Measurements from ENCODE around the gene DHX15. TPM values are rescaled to one million over a fixed set of nuclear protein-coding genes. Genes with fewer than 3 reads are reported as not detected.

DHX15 gene
- total and polyA plus RNA-seq, 10 of the 15 experiments (the other 5 are each of a cell fraction or from before 2014, with no cell fraction given) = 166 to 269 (median 184) TPM

DNA sequence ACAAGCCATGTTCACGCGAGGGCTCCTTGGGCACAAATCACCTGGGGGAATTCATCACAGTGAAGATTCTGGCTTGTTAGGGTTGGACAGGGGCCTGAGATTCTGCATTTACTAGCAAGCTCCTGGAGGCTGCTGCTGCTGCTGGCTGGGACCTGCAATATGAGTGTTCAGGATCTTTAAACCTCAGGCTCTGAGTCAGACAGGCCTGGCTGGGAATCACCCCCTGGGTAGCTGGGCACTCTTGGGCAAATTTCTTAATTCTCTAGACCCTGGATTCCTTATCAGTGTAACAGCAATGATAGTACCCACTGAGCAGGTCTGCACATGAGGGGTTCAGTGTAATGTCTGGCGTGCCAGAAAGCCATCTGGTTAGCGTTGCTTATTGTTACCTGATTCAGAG lies 101.5 kb downstream of the DHX15 start (continued):
- TF ChIP-seq CBFB (IDR thresholded peaks at IDR 0.05; ENCODE audit: low read depth) (no peak), RBBP5 (conservative IDR thresholded peaks at IDR 0.05) (no peak), RELA (IDR thresholded peaks at IDR 0.05; ENCODE audit: borderline replicate concordance, partially characterized antibody) (no peak), NBN (IDR thresholded peaks at IDR 0.05) (no peak)
- TF ChIP-seq, protein P1, sequence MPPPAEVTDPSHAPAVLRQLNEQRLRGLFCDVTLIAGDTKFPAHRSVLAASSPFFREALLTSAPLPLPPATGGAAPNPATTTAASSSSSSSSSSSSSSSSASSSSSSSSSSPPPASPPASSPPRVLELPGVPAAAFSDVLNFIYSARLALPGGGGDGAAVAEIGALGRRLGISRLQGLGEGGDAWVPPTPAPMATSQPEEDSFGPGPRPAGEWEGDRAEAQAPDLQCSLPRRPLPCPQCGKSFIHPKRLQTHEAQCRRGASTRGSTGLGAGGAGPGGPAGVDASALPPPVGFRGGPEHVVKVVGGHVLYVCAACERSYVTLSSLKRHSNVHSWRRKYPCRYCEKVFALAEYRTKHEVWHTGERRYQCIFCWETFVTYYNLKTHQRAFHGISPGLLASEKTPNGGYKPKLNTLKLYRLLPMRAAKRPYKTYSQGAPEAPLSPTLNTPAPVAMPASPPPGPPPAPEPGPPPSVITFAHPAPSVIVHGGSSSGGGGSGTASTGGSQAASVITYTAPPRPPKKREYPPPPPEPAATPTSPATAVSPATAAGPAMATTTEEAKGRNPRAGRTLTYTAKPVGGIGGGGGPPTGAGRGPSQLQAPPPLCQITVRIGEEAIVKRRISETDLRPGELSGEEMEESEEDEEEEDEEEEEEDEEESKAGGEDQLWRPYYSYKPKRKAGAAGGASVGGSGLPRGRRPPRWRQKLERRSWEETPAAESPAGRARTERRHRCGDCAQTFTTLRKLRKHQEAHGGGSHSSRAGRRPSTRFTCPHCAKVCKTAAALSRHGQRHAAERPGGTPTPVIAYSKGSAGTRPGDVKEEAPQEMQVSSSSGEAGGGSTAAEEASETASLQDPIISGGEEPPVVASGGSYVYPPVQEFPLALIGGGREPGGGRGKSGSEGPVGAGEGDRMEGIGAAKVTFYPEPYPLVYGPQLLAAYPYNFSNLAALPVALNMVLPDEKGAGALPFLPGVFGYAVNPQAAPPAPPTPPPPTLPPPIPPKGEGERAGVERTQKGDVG (CRISPR knock-in tag; IDR thresholded peaks at IDR 0.05) = no peak

DNA sequence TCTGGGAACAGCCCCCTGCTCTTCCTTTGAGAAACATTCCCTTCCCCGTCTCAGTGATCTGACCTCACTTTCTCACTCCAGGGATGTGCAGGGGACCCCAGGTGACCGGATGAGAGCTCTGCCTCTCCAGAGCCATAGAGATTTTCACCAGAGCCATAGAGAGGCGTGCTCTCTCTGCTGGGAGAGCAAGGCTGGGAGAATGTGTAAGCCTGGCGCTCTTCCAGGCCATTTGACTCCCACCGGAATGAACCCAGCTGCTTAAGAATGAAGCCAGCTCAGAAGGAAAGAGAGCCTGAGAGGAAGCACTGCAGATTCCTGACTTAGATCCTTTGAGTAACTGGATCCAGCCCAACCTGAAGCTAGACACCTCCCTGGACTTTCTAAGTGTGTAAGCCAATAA lies 106.4 kb downstream of the DHX15 start:
- no peak for ATAC-seq
- Histone ChIP-seq H3K4me1 (ENCODE audit: control insufficient read depth, insufficient read depth, low read length) (no peaks in the 10 kb centered on the region), H3K9me3 (replicated peaks; ENCODE audit: control insufficient read depth, insufficient read depth, low read length) (no peaks in the 10 kb centered on the region), H3K4me3 (no peak overlapping the region), H2AFZ (ENCODE audit: control insufficient read depth, low read depth, low read length) (no peak overlapping the region), H3K36me3 (ENCODE audit: control insufficient read depth in 2 of 2, insufficient read depth in 2 of 2, low read length in 1 of 2) (no peaks in the 10 kb centered on the region), H3K79me2 (ENCODE audit: control insufficient read depth, insufficient read depth, low read length) (no peaks in the 10 kb centered on the region), H3K4me2 (ENCODE audit: control insufficient read depth, insufficient read depth) (no peak overlapping the region), H4K20me1 (ENCODE audit: control insufficient read depth, insufficient read depth) (no peaks in the 10 kb centered on the region), H3K27me3 (replicated peaks in 1 of 2; ENCODE audit: control insufficient read depth in 2 of 2, insufficient read depth in 2 of 2, low read length in 1 of 2) (no peaks in the 10 kb centered on the region), H3K9ac (ENCODE audit: control insufficient read depth, insufficient read depth, low read length) (no peak overlapping the region), H3K27ac (ENCODE audit: control insufficient read depth, insufficient read depth) (no peak overlapping the region)
- in situ Hi-C loops (cut with MboI) (no loop called here), intact Hi-C loops (cut with micrococcal nuclease; ENCODE audit: unreplicated experiment) (no loop called here)
- FAIRE-seq = no peak
- ChIA-PET RAD21 (ENCODE audit: unreplicated experiment) (no interaction called here), SMC1A (ENCODE audit: uncharacterized antibody, unreplicated experiment) (no interaction called here), POLR2A (no interaction called here), CTCF (interaction anchor here (0.6 to 1.6 kb wide), 2 partner anchors 10 to 1464 kb away, joined by 3 to 4 read pairs; no protein-coding TSS in a partner anchor)
- no peak for DNase-seq (ENCODE audit: low read depth, low spot score)
- no TSS peak for BruUV-seq (replicated peaks)
- 17% methylated on average over 5 of the region's 5 CpGs for WGBS (ENCODE audit: insufficient coverage, insufficient replicate concordance, low lambda C conversion rate, missing lambda C conversion rate)
- TF ChIP-seq ATF7 (IDR thresholded peaks at IDR 0.05; ENCODE audit: low read depth) (no peak), TARDBP (IDR thresholded peaks at IDR 0.05; ENCODE audit: borderline replicate concordance) (no peak), NFIC (IDR thresholded peaks at IDR 0.05; ENCODE audit: low read depth, low read length) (no peak), CBX3 (IDR thresholded peaks at IDR 0.05; ENCODE audit: borderline replicate concordance, low read depth) (no peak), SREBF2 (IDR thresholded peaks at IDR 0.05; ENCODE audit: low read length) (no peak)
- TF ChIP-seq, protein P2, sequence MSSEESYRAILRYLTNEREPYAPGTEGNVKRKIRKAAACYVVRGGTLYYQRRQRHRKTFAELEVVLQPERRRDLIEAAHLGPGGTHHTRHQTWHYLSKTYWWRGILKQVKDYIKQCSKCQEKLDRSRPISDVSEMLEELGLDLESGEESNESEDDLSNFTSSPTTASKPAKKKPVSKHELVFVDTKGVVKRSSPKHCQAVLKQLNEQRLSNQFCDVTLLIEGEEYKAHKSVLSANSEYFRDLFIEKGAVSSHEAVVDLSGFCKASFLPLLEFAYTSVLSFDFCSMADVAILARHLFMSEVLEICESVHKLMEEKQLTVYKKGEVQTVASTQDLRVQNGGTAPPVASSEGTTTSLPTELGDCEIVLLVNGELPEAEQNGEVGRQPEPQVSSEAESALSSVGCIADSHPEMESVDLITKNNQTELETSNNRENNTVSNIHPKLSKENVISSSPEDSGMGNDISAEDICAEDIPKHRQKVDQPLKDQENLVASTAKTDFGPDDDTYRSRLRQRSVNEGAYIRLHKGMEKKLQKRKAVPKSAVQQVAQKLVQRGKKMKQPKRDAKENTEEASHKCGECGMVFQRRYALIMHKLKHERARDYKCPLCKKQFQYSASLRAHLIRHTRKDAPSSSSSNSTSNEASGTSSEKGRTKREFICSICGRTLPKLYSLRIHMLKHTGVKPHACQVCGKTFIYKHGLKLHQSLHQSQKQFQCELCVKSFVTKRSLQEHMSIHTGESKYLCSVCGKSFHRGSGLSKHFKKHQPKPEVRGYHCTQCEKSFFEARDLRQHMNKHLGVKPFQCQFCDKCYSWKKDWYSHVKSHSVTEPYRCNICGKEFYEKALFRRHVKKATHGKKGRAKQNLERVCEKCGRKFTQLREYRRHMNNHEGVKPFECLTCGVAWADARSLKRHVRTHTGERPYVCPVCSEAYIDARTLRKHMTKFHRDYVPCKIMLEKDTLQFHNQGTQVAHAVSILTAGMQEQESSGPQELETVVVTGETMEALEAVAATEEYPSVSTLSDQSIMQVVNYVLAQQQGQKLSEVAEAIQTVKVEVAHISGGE (CRISPR knock-in tag; IDR thresholded peaks at IDR 0.05) = no peak
